ENCODE results near the gene CACNA2D1. TPM values are rescaled to one million over a fixed set of nuclear protein-coding genes. Genes with fewer than 3 reads are reported as not detected.
"Not testable (repeated sequence)": the region's sequence is repeated elsewhere in the genome, so short reads cannot be mapped to it uniquely, and the experiment has no call there.

The CACNA2D1 gene
- total RNA-seq, 2 donors from 2014 or later = 5.4 to 32.0 TPM

GRCh38 chr7:82146491-82146890 lies 297.1 kb downstream of the CACNA2D1 start:
- H3K4me3 ChIP-seq = no peak overlapping the region
- no peaks in the 10 kb centered on the region for H3K4me1 ChIP-seq
- 63 to 66% methylated on average over 4 of the region's 4 CpGs for WGBS, 2 donors
- no peaks in the 10 kb centered on the region for H3K9me3 ChIP-seq
- DNase-seq (no peak), ATAC-seq (no peak)
- intact Hi-C loops (cut with DNase I) = no loop called here
- H3K36me3 ChIP-seq (replicated peaks in 1 of 2; ENCODE audit: insufficient read depth in 1 of 2, low read depth in 2 of 2) = no peaks in the 10 kb centered on the region
- no peak overlapping the region for H3K27ac ChIP-seq
- no peaks in the 10 kb centered on the region for H3K27me3 ChIP-seq
- TF ChIP-seq POLR2A (IDR thresholded peaks at IDR 0.05) = no peak
- TF ChIP-seq CTCF (IDR thresholded peaks at IDR 0.05) = no peak

- Histone ChIP-seq H3K9me3 (no peaks in the 10 kb centered on the region), H3K36me3 (replicated peaks in 1 of 2; ENCODE audit: insufficient read depth in 1 of 2, low read depth in 2 of 2) (no peaks in the 10 kb centered on the region), H3K27ac (no peak overlapping the region), H3K4me1 (no peaks in the 10 kb centered on the region), H3K27me3 (no peaks in the 10 kb centered on the region), H3K4me3 (no peak overlapping the region)
- TF ChIP-seq CTCF (IDR thresholded peaks at IDR 0.05) = no peak
- TF ChIP-seq POLR2A (IDR thresholded peaks at IDR 0.05) = no peak
- intact Hi-C loops (cut with DNase I) = no loop called here
- ATAC-seq (no peak), DNase-seq (no peak)
Measured at GRCh38 chr7:82142263-82142864, 301.2 kb downstream of the CACNA2D1 start.

GRCh38 chr7:82141427-82141826 lies 302.1 kb downstream of the CACNA2D1 start:
- no peaks in the 10 kb centered on the region for H3K36me3 ChIP-seq (replicated peaks in 1 of 2; ENCODE audit: insufficient read depth in 1 of 2, low read depth in 2 of 2)
- no peaks in the 10 kb centered on the region for H3K9me3 ChIP-seq
- H3K27ac ChIP-seq = no peak overlapping the region
- intact Hi-C loops (cut with DNase I) = no loop called here
- ATAC-seq (no peak), DNase-seq (no peak)
- H3K4me1 ChIP-seq = no peaks in the 10 kb centered on the region
- 64% methylated on average over 7 of the region's 7 CpGs for WGBS, 2 donors
- H3K27me3 ChIP-seq = no peaks in the 10 kb centered on the region
- no peak for TF ChIP-seq POLR2A (IDR thresholded peaks at IDR 0.05)
- no peak for TF ChIP-seq CTCF (IDR thresholded peaks at IDR 0.05)
- no peak overlapping the region for H3K4me3 ChIP-seq

- H3K4me1 ChIP-seq; H3K27ac ChIP-seq; H3K9me3 ChIP-seq; H3K27me3 ChIP-seq; H3K4me3 ChIP-seq; intact Hi-C loops (cut with DNase I); H3K36me3 ChIP-seq (replicated peaks in 1 of 2; ENCODE audit: insufficient read depth in 1 of 2, low read depth in 2 of 2); ATAC-seq; DNase-seq: not testable (repeated sequence)
- WGBS, 2 donors = 83 to 88% methylated on average over 14 of the region's 14 CpGs
Measured at GRCh38 chr7:82140608-82141007, 303.0 kb downstream of the CACNA2D1 start.

GRCh38 chr7:82131215-82131614 lies 312.4 kb downstream of the CACNA2D1 start:
- no peaks in the 10 kb centered on the region for H3K4me1 ChIP-seq
- no peak overlapping the region for H3K4me3 ChIP-seq
- no peak overlapping the region for H3K27ac ChIP-seq
- intact Hi-C loops (cut with DNase I) = no loop called here
- DNase-seq (no peak), ATAC-seq (no peak)
- WGBS, 2 donors = 37 to 44% methylated on average over 2 of the region's 2 CpGs
- TF ChIP-seq POLR2A (IDR thresholded peaks at IDR 0.05) = no peak
- TF ChIP-seq CTCF (IDR thresholded peaks at IDR 0.05) = no peak
- H3K27me3 ChIP-seq = no peaks in the 10 kb centered on the region
- H3K9me3 ChIP-seq = no peaks in the 10 kb centered on the region
- H3K36me3 ChIP-seq (replicated peaks in 1 of 2; ENCODE audit: insufficient read depth in 1 of 2, low read depth in 2 of 2) = no peaks in the 10 kb centered on the region
